Natural killer cell (primary cell): ENCODE results near the gene STAT5A. TPM values are rescaled to one million over a fixed set of nuclear protein-coding genes. Genes with fewer than 3 reads are reported as not detected.

Experiments used
- ATAC-seq, 3 donors: fragments of 150-1000 bp in 2 of 3; fragments of 200-7000 bp in 1 of 3; cut with Tn5 transposase; 1 replicate in 1 of 3; 2 replicates in 2 of 3; pipeline ENCODE4 v1.10.0; 2021; ENCODE audit warnings: mild to moderate bottlenecking in 2 of 3, moderate library complexity in 2 of 3
- DNase-seq, 2 donors: peaks; one replicate each; pipeline versions ENCODE4 v3.0.0 to v3.0.0-alpha.2; 2013 to 2021; ENCODE audit warnings: mixed read lengths in 1 of 2
- H3K27ac ChIP-seq: one replicate; pipeline ENCODE4 v1.5.1; 2013; ENCODE audit warnings: mild to moderate bottlenecking, low read length
- H3K27me3 ChIP-seq: one replicate; pipeline ENCODE4 v1.6.1; 2013; ENCODE audit warnings: low read length; ENCODE audit not compliant: control insufficient read depth, insufficient read depth
- H3K36me3 ChIP-seq: one replicate; pipeline ENCODE4 v1.6.1; 2013; ENCODE audit warnings: low read length; ENCODE audit not compliant: control insufficient read depth, insufficient read depth
- H3K4me1 ChIP-seq: one replicate; pipeline ENCODE4 v1.6.1; 2013; ENCODE audit warnings: low read length; ENCODE audit not compliant: control insufficient read depth, insufficient read depth
- H3K4me3 ChIP-seq: one replicate; pipeline ENCODE4 v1.5.1; 2013; ENCODE audit warnings: low read length
- H3K9me3 ChIP-seq: one replicate; pipeline ENCODE4 v1.6.1; 2013; ENCODE audit warnings: low read length; ENCODE audit not compliant: control insufficient read depth, insufficient read depth
- H3K27ac Mint-ChIP-seq, 2 donors: one replicate each; pipeline ENCODE4 v1.8.0; 2022; ENCODE audit warnings: mild to moderate bottlenecking in 2 of 2, mixed read lengths in 2 of 2, moderate library complexity in 1 of 2
- H3K27me3 Mint-ChIP-seq, 2 donors: one replicate each; pipeline ENCODE4 v1.8.0; 2022; ENCODE audit warnings: low read depth in 2 of 2, mixed read lengths in 2 of 2
- H3K36me3 Mint-ChIP-seq: one replicate; pipeline ENCODE4 v1.8.0; 2022; ENCODE audit warnings: mixed read lengths
- H3K4me1 Mint-ChIP-seq, 2 donors: one replicate each; pipeline ENCODE4 v1.8.0; 2022; ENCODE audit warnings: mixed read lengths in 2 of 2
- H3K4me3 Mint-ChIP-seq: one replicate; pipeline ENCODE4 v1.8.0; 2022; ENCODE audit warnings: mild to moderate bottlenecking, moderate library complexity, mixed read lengths
- H3K9me3 Mint-ChIP-seq, 2 donors: one replicate each; pipeline ENCODE4 v1.8.0; 2022; ENCODE audit warnings: mixed read lengths in 2 of 2
- CTCF ChIP-seq: fragments of 200-600 bp; IDR thresholded peaks from one replicate; pipeline ENCODE4 v1.8.0; 2022; ENCODE audit warnings: antibody characterized with exemption
- WGBS: methylation state at CpG from one replicate; pipeline ENCODE4 v1.1.7; 2013; ENCODE audit warnings: missing lambda C conversion rate; ENCODE audit not compliant: insufficient coverage; 5-methylcytosine and 5-hydroxymethylcytosine counted together
- intact Hi-C: fragments of 100-400 bp; cut with micrococcal nuclease; formaldehyde crosslinking; loops from one replicate; pipeline ENCODE4 v1.14.2; 2022
- total RNA-seq, 4 donors: library from RNA; stranded (reverse); fragments of 120-200 nt in 1 of 4; gene quantifications; one replicate each; pipeline versions ENCODE4 v1.2.3 to v1.2.4, GENCODE V29; 2013 to 2022

The STAT5A gene
- total RNA-seq, 3 donors from 2014 or later (not counting 1 experiment from before 2014, with no cell fraction given) = 112 to 135 (median 117) TPM

DNA sequence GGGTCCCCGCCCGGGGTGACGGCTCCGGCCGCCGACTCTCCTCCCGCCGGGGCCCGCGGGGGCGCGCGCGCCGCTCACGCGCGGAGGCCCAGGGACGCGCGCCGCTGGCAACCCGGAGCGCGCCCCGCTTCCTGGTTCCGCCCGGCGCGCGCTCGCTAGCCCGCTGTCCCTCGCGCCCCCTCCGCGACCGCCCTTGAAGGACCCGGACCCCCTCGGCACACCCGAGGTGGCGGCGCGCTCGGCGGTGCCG, 12.0 kb upstream of the STAT5A start, which contains the start of gene STAT5B:
Gene STAT5B, minus strand, starts transcription at position 33 of the 250 bp plus-strand sequence. CDS start 44,264 bp downstream, outside the sequence.
- H3K9me3 ChIP-seq = no peaks in the 10 kb centered on the region
- peaks cover 19% of the 10 kb centered on the region for H3K4me1 ChIP-seq
- H3K4me3 ChIP-seq = peak within 1 kb of the TSS; percentile 73
- Mint-ChIP-seq H3K27me3 (no peaks in the 10 kb centered on the region), H3K4me1 (peaks cover 52 to 56% of the 10 kb centered on the region in 2 donors), H3K4me3 (peak within 1 kb of the TSS; percentile 98), H3K36me3 (no peaks in the 10 kb centered on the region), H3K9me3 (no peaks in the 10 kb centered on the region), H3K27ac (peak within 1 kb of the TSS; percentile 88 to 92)
- peak within 1 kb of the TSS; percentile 74 for H3K27ac ChIP-seq
- DNase-seq (peak; percentile 82 to 88), ATAC-seq (peak; percentile 77 to 92 (median 83))
- H3K36me3 ChIP-seq = no peaks in the 10 kb centered on the region
- TF ChIP-seq CTCF = no peak
- intact Hi-C loops = loop anchor here (10.0 kb wide), 1 partner anchor 51 kb away; no protein-coding TSS in a partner anchor
- under 1% methylated on average over 47 of the region's 47 CpGs for WGBS
- H3K27me3 ChIP-seq = no peaks in the 10 kb centered on the region

- Mint-ChIP-seq H3K4me3 (peak overlapping the region; percentile 71), H3K9me3 (no peaks in the 10 kb centered on the region), H3K36me3 (no peaks in the 10 kb centered on the region), H3K4me1 (peaks cover 47 to 51% of the 10 kb centered on the region in 2 donors), H3K27ac (peak overlapping the region; percentile 53 to 92), H3K27me3 (no peaks in the 10 kb centered on the region)
- Histone ChIP-seq H3K36me3 (no peaks in the 10 kb centered on the region), H3K27me3 (no peaks in the 10 kb centered on the region), H3K4me3 (peak overlapping the region; percentile 73), H3K4me1 (peaks cover 19% of the 10 kb centered on the region), H3K27ac (peak overlapping the region; percentile 74), H3K9me3 (no peaks in the 10 kb centered on the region)
- intact Hi-C loops = loop anchor here (10.0 kb wide), 1 partner anchor 52 kb away; no protein-coding TSS in a partner anchor
- TF ChIP-seq CTCF = no peak
- no peak for ATAC-seq
- 3% methylated on average over 44 of the region's 44 CpGs for WGBS
- peak in 1 of 2 donors; percentile 61 for DNase-seq
Measured at GRCh38 chr17:42276609-42277341, 11.5 kb upstream of the STAT5A start.

GRCh38 chr17:42277342-42277712, 11.0 kb upstream of the STAT5A start:
- Mint-ChIP-seq H3K9me3 (no peaks in the 10 kb centered on the region), H3K36me3 (no peaks in the 10 kb centered on the region), H3K4me3 (peak overlapping the region; percentile 71), H3K27ac (peak overlapping the region; percentile 53 to 92), H3K27me3 (no peaks in the 10 kb centered on the region), H3K4me1 (peaks cover 41 to 45% of the 10 kb centered on the region in 2 donors)
- ATAC-seq = no peak
- intact Hi-C loops = loop anchor here (10.0 kb wide), 1 partner anchor 53 kb away; no protein-coding TSS in a partner anchor
- Histone ChIP-seq H3K9me3 (no peaks in the 10 kb centered on the region), H3K4me1 (peaks cover 19% of the 10 kb centered on the region), H3K27me3 (no peaks in the 10 kb centered on the region), H3K36me3 (no peaks in the 10 kb centered on the region), H3K27ac (no peak overlapping the region), H3K4me3 (no peak overlapping the region)
- no peak for TF ChIP-seq CTCF
- 60% methylated on average over 6 of the region's 6 CpGs for WGBS
- no peak for DNase-seq
